ENCODE results near the gene KCNK1.

The KCNK1 gene

DNA sequence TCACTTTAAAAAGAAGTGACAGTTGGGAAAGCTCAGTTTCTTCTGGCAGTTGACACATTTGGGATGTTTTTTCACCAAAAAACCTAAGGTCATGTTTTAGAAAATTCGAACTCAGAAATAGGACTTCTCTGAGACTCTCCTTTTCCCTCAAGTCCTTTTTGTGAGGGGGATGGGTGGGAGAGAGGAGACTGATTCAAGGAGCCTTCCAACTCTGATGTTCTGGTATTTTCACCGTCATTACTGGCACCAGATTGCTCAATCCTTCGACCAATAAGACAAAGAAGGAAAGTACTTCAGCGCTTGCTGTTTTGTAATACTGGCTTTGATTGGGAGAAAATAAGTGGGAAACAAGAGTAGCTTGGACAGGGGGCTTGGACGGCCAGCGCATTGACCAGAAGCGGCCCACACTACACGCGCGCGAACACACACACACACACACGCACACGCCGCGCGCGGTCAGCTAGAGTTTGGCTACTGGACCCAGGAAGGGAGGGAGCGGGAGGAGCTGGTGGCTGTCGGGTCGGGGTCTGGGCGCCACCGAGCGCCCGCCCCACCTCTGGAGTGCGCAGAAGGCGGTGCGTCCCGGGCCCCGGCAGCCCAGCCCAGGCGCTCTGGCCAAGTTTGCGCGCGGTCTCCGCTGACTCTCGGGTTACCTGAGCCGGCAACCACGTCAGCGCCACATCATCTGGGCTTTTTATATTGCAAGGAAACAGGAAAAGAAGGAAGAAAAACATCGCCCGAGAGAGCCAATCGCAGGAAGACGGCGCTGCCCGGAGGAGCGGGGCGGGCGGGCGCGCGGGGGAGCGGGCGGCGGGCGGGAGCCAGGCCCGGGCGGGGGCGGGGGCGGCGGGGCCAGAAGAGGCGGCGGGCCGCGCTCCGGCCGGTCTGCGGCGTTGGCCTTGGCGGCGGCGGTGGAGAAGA is at the start of gene KCNK1:
TSS of gene KCNK1 (plus strand) at position 855 of the 921 bp plus-strand sequence. CDS start at position 921, 66 bp downstream.
- ATAC-seq, result no peak

DNA sequence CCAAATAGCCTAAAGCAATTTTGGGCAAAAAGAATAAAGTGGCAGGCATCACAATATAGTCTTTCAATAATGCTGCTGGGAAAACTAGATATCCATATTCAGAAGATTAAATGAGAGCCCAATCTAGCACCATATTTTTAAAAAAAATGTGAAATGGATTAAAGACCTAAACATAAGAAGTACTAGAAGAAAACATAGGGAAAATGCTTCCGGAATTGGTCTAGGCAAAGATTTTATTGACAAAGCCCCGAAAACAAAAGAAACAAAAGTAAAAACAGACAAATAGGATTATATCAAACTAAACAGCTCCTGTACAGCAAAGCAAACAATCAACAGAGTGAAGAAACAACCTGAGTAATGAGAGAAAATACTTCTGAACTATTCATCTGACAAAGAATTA is 48.6 kb upstream of the KCNK1 start:
- no peak for ATAC-seq

DNA sequence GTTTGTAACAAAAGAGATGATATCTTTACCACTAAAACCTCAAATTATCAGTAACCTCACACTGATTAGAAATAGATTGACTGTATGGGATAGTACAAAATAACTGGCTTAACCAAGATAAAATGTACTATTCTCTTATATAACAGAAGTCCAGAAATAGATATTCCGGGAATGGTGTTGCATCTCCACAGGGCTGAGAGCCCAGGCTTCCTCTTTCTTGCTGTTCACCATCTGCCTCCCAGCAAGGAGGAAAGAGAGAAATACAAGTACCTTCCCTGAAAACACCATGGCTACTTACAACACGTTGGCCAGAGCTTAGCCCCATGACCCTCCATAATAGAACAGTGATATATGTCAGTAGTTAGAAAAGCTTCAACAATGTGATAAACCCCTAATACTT is 47.0 kb upstream of the KCNK1 start:
- ATAC-seq, result no peak

DNA sequence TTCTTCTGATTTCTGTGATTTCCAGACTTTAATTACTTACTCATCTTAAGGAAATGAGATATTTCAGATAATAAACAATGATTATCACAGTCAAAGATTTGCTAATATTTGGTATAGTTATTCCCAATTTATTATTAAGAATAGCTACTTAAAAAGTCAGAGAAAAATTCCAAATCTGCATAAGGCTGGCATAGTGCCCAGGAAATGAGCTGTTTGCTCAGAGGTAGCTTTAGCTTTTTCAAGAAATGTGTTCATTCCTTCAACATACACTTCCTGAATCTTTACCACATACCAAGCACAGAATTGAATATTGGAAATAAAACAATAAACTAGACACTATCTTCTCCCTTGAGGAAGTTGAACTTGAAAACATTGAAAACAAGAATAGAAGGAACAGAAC is 44.3 kb upstream of the KCNK1 start:
- ATAC-seq, result no peak

DNA sequence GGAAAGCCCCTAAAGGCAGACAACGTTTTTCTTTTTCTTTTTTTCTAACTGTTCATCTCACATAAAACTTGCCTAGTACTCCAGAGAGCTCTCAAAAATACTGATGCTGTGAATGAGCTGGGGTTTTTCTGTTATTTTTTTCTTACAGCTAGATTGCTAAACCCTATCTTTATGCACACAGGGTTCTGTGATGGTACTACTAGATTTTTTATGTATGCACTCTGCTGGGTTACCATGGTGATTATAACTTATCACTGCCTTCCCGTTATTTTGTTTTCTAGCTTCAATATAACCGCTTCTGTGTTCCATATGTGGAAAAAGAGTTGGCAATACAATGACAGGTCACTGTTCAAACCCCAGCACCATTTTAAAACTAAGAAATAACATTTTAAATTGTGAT is 43.7 kb upstream of the KCNK1 start:
- ATAC-seq, result no peak

DNA sequence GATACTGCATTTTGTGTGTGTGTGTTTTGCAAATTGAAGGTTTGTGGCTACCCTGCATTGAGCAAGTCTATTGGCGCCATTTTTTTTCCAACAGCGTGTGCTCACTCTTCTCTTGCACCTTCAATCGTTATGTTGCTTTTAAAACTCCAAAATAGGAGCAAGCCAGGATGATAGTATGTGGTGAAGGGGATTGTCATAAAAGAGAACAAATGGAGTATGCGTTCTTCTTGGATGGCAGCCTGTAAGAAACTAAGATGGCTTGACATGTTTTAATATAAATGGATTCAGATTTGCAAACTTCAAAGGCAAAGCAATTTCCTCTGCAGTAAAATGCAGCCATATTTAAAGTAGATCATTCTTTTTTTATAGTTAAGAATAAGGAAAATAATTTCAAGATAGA is 43.2 kb upstream of the KCNK1 start:
- ATAC-seq, result no peak

DNA sequence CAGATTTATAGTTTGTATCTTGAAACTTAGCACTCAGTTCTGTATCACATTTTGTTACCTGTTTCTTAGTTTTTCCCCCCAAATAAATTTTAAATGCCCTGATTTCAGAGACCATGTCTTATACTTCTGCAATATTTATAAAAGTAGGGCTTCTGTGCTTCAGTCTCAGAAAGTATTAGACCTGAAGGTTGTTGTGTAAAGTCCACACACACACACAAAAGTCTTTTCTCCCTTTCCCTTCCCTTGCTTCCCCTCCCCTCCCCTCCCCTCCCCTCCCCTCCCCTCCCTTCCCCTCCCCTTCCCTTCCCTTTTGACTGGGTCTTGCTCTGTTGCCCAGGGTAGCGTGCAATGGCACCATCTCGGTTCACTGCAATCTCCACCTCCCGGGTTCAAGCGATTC is 41.0 kb upstream of the KCNK1 start:
- no peak for ATAC-seq

DNA sequence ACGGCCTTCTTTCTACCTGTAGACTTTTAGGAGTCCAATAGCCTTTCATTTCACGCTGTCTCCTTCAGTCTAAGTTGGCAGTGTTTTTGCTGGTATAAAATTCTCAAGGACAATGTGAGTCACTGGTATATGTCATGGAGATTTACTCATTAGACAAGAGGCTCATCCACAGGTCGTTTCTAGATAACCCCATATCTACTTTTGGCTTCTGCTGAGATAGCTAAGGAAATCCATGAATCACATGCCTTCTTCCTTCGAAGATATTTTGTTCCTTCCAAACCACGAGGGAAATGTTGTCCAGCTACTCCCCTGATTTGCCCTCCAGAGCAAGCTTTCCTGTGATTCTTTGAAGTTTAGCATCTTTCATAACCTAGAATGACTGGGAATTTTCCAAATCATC is 38.5 kb upstream of the KCNK1 start:
- ATAC-seq, result no peak

DNA sequence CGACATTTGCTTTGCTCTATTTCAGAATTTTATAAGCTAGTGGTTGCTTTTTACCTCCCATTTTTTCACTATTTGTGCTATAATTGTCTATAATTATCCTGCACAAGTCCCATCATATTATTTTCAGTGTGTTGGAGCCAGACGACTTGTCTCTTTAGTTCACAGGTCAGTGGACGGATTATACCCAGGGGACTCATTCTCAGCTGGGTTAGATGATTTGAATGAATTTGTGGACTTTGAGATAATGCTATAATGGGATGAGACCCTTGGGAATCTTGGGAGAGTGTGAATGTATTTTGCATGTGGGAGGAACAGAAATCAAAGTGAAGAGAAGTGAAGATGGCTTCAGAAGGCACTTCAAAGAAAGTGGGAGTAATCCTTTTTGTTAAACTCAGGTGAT is 31.5 kb upstream of the KCNK1 start:
- ATAC-seq, result no peak

DNA sequence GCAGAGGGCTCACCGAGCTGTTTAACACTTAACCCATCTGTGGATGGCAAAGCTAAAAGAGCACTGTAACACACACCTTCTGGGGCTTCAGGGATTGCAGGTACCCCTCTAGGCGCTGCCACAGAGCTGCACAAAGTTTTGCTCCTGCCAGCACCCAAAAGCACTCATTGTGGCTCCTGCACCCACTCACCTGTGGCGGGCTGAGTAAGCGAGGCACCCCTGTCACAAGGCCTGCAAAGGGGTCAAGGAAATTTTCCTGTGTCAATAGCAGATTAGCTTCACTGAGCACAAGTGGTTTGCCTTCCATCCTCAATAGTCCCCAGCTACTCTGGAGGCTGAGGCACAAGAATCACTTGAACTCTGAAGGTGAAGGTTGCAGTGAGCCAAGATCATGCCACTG is 29.5 kb upstream of the KCNK1 start:
- ATAC-seq, result no peak

DNA sequence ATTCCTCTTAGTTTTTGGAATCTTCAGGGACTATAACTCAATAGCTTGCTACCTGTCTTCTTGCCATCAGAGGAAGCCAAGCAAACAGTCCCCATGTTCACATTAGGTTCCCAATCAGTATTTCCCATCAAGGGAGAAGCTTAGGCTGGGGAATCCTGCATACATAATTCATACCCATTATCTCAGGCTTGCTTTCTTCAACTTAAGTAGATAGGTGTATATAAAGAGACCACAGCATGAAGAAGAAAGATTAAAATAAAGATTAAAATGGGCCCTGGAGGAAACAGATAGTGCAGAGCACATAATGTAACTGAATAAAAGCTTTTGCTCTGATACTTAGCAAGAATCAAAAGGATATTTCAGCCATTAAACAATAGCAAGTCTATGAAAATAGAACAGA is 29.0 kb upstream of the KCNK1 start:
- no peak for ATAC-seq

DNA sequence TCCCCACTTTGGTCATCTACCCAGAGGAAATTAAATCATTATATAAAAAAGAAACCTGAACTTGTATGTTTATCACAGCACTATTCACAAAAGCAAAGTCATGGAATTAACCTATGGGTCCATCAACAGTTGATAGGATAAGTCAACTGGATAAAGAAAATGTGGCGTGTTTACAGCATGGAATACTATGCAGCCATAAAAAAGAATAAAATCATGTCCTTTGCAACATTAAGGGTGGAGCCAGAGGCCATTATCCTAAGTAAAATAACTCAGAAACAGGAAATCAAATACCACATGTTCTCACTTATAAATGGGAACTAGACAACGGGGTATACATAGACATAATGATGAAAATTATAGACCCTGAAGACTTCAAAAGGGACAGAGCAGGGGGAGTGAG is 27.6 kb upstream of the KCNK1 start:
- no peak for ATAC-seq

DNA sequence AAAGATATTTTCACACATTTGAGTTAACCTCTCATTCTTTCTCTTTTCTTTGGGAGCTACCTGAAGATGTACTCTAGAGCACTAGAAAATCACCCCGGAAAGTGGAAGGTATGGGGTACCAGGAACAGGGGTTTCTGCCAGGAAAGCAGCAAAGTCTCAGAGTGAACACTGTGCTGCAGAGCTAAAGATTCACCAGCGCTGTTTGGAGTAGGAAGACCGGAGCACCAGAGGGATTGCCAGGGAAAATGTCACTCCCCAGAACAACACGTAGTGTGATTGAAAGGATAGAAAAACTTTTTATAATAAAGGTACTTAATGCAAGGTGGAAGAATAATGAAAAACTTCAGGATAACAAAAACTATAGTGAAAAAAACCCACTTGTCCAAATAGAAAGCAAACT is 26.7 kb upstream of the KCNK1 start:
- no peak for ATAC-seq

DNA sequence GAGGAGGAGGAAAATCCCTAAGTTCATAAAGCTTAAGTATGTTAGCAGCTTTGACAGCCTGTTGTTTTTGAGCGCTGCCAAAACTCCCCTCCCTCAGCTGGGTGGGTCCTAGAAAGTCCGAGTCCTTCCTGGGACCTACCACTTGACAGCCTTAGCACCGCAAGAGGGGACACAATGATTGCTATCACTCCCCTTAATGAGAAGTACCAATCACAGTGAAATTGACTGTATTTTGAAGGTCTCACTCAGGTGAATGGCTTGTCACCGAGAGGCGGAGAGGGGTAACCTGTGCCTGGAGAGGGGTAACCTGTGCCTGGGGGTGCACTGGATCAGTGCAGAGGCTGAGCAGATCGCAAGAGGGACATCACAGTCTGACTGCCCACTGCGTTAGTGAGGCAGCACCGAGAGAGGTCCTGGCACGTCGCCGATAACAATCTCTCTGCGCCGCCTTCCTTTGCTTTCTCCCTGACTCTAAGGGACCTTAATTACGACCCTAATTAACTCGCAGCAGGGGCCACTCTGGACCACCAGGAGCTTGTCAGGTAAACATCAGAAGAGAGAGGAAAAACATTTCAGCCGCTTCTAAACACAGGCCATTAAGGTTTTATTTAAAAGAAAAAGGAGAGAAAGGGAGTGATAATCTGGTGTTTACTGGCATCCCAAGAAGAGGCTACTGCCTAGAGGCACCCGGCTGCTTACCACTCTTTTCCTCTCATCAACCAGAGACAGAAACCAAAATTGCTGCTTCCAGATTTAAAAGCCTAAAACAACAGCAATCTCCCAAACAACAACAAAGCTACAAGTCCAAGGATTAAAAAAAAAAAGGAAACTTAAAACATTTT is 25.7 kb upstream of the KCNK1 start:
- no peak for ATAC-seq

DNA sequence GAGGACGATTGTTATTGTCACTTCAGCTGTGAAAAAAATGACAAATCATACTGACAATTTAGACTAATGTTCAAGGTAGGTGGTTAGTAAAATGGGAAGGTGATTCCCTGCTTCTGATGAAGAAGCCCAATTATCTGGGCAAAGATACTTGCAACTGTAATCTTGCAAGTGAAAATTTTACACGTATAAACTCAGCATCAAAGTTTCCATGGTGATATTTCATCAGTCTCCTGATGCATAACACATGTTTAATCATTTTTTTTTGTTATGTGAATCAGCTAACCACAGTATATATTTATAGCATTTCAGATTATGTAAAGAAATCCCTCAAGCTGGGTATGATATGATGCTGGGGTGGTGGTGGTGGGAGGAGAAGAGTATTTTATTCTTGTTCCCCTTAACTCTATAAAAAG is 16.4 kb upstream of the KCNK1 start:
- ATAC-seq, result peak; percentile 59 to 67

DNA sequence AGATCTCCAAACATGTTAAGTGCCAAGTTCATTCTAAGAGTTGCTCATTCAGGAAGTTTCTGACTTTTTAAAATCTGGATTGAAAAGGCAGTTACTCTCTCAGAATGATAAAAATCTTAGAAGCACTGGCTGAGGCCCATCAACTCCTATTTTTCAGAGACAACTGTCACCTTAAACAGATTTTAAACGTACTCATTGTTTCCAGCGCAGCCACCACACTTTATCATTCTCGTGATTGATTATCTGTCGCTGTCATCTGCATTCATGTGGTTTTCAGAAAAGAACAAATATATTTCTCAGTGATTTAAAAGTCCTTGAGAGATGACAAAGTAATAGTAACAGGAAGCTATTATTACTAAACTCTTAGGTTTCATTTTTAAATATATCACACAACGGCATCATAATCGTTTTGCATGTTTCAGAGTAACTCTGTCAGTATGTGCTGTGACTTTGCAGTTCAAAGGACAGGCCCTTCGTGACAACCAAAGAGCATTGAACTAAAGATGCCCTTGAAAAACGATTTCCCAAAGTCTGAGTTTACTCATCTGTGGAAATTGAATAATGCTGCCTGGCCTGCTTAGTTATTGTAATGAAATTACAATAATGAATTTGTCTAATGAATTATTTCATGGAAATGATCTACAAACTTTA is 14.9 kb upstream of the KCNK1 start:
- ATAC-seq, result peak; percentile 70 to 86

DNA sequence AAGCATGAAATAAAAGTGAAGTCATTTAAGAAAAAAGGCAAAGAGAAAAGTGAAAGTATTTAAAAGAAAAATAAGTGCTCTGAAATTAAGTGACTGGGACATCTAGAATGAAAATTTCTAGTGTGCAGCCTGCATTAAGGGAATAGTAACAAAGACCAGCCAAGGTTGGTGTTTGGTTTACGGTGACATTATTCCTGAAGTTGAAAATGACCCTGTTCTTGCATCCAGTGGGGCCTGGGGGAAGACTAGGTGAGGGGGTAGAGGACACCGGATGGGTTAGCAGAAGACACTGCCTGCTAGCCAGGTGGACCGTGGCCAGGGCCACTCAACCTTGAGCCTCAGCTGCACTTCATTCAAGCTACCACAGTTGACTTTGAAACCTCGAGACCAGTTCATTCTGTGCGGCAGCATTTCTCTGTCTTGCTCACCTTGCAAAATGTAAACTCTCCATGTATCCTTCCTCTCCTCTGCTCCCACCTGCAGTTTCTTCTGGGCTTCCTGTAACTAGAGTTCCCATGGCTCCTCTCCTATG is 14.3 kb upstream of the KCNK1 start:
- ATAC-seq, result no peak

DNA sequence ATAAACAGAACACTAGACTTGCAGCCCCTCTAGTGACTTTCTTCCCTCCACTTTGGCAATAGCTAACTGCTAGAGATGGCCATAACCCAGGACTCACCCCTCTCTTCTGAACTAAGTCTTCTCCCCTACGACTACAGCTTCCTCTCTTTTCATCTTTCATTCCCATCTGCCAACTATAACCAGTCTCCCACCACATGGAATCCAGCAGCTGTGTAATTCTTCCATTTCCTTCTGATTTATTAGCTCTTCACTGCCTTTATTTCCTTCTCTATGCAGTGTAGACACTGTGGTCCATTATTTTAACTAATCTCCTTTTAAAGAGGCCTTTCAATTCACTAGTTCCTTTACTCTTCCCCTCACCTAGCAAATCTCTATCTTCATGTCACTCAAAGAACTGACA is 13.4 kb upstream of the KCNK1 start:
- ATAC-seq, result no peak

DNA sequence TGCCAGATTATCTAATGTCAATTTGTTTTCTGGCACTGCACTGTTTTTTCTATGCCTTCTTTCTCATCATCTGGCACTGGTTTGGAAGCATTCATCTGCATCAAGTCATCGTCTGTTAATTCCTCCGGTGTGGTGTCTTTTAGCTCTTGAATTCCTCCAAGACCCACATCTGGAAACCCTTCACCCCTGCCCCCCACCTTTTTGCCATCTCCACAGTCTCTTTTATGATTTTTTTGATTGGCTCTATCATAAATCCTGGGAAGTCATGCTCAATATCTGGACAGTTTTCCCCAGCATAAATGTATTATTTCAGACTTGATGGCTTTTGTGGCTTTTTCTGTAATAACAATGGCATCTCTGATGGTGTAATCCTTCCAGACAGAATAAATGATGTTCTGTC is 10.4 kb upstream of the KCNK1 start:
- ATAC-seq, result no peak

DNA sequence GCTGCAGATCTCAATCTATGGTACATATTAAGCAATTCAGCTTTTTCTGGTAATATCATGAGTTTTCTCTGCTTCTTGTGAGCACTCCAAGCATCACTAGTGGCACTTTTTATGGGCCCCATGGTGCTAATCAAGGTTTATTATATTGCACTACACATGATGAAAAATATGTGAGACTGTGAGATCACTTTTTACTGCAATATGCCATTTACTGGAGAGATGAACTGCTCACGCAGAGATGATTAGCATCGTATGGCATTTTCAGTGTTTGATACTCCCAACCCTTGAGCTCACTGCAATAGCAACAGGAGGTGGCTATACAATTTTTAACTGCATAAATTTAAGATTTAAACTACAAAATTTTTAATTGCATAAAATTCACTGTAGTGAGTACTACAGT is 8.7 kb upstream of the KCNK1 start:
- no peak for ATAC-seq

DNA sequence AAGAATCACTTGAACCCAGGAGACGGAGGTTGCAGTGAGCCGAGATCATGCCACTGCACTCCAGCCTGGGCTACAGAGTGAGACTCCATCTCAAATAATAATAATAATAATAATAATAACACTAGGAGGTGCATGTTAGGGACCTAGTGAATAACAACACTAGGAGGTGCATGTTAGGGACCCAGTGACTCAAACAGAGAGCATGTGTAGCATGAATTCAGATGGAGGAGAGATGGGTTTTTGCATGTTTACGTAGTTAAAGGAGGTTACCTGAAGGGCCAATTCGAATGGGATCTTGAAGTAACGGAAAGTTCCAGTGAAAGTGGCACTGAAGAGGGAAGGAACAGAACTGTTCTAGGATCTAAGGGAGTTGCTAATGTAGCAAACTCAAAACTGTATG is 7.1 kb upstream of the KCNK1 start:
- no peak for ATAC-seq

DNA sequence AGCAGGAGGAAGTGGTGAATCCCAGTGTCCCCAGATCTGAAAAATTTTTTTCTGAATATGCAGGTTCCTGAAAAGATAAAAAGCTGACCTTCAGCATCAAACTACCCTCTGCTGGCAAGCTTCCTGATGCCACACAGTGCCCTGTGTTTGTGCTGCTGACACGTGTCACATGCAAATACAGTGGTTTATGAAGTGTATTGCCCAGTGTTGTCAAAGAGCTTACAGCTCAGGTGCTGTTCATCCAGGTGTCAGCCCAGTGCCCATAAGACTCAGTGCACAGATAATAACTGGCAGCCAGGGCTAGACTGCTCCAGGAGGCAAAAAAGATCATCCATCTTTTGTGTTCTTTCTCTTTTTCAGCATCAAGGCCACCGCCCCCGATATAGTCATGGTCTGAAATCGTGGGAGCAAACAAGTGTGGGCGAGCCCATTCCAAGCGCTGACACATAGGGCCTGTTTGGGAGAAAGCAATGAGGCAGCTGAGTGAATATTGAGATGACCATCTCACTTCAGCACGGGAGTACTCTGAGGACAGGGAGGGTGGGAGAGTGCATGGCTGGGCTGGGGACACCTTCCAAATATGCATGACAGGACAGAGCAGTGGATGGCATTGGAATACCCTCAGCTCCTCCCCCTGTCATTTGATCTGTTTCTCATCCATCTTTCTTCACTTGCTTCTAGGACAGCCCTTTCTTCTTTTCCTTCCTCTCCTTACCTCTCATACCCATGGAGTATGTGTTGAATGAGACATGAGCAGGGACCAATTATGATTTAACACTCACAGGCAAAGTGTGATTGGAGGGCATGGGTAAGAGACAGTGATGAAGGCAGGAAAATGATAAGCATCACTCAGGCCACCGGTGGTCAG is 6.4 kb upstream of the KCNK1 start:
- no peak for ATAC-seq

Data from activated CD4-positive, CD25-positive, alpha-beta regulatory T cell treated with anti-CD3 and anti-CD28 coated beads, Interleukin-2, amount 50 U/mL, for 24 hours (primary cell).